H1 (cell line): ENCODE measurements around the gene FARS2. TPM values are rescaled to one million over a fixed set of nuclear protein-coding genes. Genes with fewer than 3 reads are reported as not detected.

Source experiments
- CTCF ChIA-PET: fragments of 300-600 bp; sonication (Branson Sonifier 250); formaldehyde crosslinking; loops from one replicate; lab custom pipeline; 2021; ENCODE audit not compliant: partially characterized antibody; lab: Charles Lee
- POLR2A ChIA-PET: fragments of 300-600 bp; sonication (Branson Sonifier 250); formaldehyde crosslinking; loops from one replicate; lab custom pipeline; 2021; ENCODE audit warnings: inconsistent platforms; ENCODE audit not compliant: partially characterized antibody; lab: Charles Lee
- DNase-seq, 2 experiments: peaks; one replicate each; pipeline versions ENCODE4 v3.0.0 to v3.0.0-alpha.2; 2010 to 2022; ENCODE audit warnings: low spot score in 2 of 2, low read depth in 1 of 2, mixed read lengths in 1 of 2
- FAIRE-seq: peaks from 2 replicates; lab custom pipeline; 2011; peaks lifted over from hg19 to GRCh38; lab: Jason Lieb, UNC
- H2AFZ ChIP-seq: 2 replicates; pipeline ENCODE4 v1.8.1; 2012; ENCODE audit warnings: low read length, inconsistent platforms
- H2AK5ac ChIP-seq: 2 replicates; pipeline ENCODE4 v1.6.1; 2013; ENCODE audit warnings: low read depth, low read length
- H2BK120ac ChIP-seq: replicated peaks from 2 replicates; pipeline ENCODE3; 2013; ENCODE audit warnings: low read depth, low read length, inconsistent platforms
- H2BK12ac ChIP-seq: 2 replicates; pipeline ENCODE4 v1.6.1; 2013; ENCODE audit warnings: low read depth, low read length
- H2BK15ac ChIP-seq: 2 replicates; pipeline ENCODE4 v1.6.1; 2013; ENCODE audit warnings: low read length
- H2BK20ac ChIP-seq: 2 replicates; pipeline ENCODE4 v1.6.1; 2013; ENCODE audit warnings: low read length
- H2BK5ac ChIP-seq: 2 replicates; pipeline ENCODE4 v1.6.1; 2013; ENCODE audit warnings: low read depth, low read length
- H3K14ac ChIP-seq: 2 replicates; pipeline ENCODE4 v1.6.1; 2013; ENCODE audit warnings: inconsistent platforms; ENCODE audit not compliant: insufficient read length
- H3K18ac ChIP-seq: 2 replicates; pipeline ENCODE4 v1.6.1; 2013; ENCODE audit warnings: low read length; ENCODE audit errors: extremely low read depth
- H3K23ac ChIP-seq: 2 replicates; pipeline ENCODE4 v1.6.1; 2013; ENCODE audit warnings: inconsistent platforms; ENCODE audit not compliant: insufficient read length
- H3K23me2 ChIP-seq: 2 replicates; pipeline ENCODE4 v1.6.1; 2013; ENCODE audit warnings: low read depth, low read length
- H3K27ac ChIP-seq: 2 replicates; pipeline ENCODE4 v1.6.1; 2011; ENCODE audit warnings: low read depth, low read length, inconsistent platforms
- H3K27me3 ChIP-seq, 4 experiments: replicated peaks in 1 of 4; 1 replicate in 1 of 4; 2 replicates in 3 of 4; pipeline versions ENCODE4 v1.6.1 to v1.8.1; 2011 to 2013; ENCODE audit warnings: low read length in 3 of 4, mild to moderate bottlenecking in 3 of 4, inconsistent platforms in 2 of 4, mixed read lengths in 2 of 4, moderate library complexity in 1 of 4; ENCODE audit not compliant: control insufficient read depth in 3 of 4, insufficient read depth in 3 of 4; ENCODE audit errors: extremely low read depth in 1 of 4
- H3K36me3 ChIP-seq, 4 experiments: 2 replicates each; pipeline versions ENCODE4 v1.6.1 to v1.8.1; 2011 to 2013; ENCODE audit warnings: mild to moderate bottlenecking in 4 of 4, low read length in 3 of 4, moderate library complexity in 2 of 4, control low read depth in 1 of 4, inconsistent platforms in 1 of 4; ENCODE audit not compliant: insufficient read depth in 4 of 4, control insufficient read depth in 2 of 4
- H3K4ac ChIP-seq: replicated peaks from 2 replicates; pipeline ENCODE3; 2013; ENCODE audit warnings: low read length, low read depth, mixed read lengths, inconsistent platforms; ENCODE audit not compliant: insufficient read length
- H3K4me1 ChIP-seq, 4 experiments: replicated peaks in 1 of 4; 1 replicate in 1 of 4; 2 replicates in 3 of 4; pipeline versions ENCODE4 v1.6.1 to v1.8.1; 2011 to 2013; ENCODE audit warnings: low read length in 3 of 4, inconsistent platforms in 2 of 4, mixed read lengths in 1 of 4; ENCODE audit not compliant: insufficient read depth in 4 of 4, control insufficient read depth in 3 of 4
- H3K4me2 ChIP-seq, 2 experiments: 2 replicates each; pipeline versions ENCODE4 v1.6.1 to v1.8.1; 2011 to 2013; ENCODE audit warnings: low read depth in 2 of 2, low read length in 2 of 2, control low read depth in 1 of 2, inconsistent platforms in 1 of 2, mild to moderate bottlenecking in 1 of 2; ENCODE audit not compliant: insufficient read depth in 1 of 2
- H3K4me3 ChIP-seq, 4 experiments: fragments of 200-600, 300-600 bp in 1 of 4; sonication (generic), shearing (Covaris generic), sonication (Bioruptor Twin) in 1 of 4; 2 replicates each; pipeline versions ENCODE4 v1.5.1 to v1.8.1; 2011 to 2016; ENCODE audit warnings: low read length in 4 of 4, low read depth in 3 of 4, control low read depth in 2 of 4, inconsistent platforms in 2 of 4, mild to moderate bottlenecking in 2 of 4, mixed read lengths in 1 of 4, moderate library complexity in 1 of 4; ENCODE audit not compliant: insufficient read depth in 2 of 4; ENCODE audit errors: extremely low read depth in 1 of 4
- H3K56ac ChIP-seq: replicated peaks from 2 replicates; pipeline ENCODE3; 2013; ENCODE audit warnings: low read depth, mild to moderate bottlenecking, mixed read lengths, low read length, inconsistent platforms; ENCODE audit not compliant: insufficient read length
- H3K79me1 ChIP-seq: 2 replicates; pipeline ENCODE4 v1.6.1; 2013; ENCODE audit warnings: low read depth, low read length, control low read depth
- H3K79me2 ChIP-seq, 2 experiments: 2 replicates each; pipeline versions ENCODE4 v1.6.1 to v1.8.1; 2012 to 2013; ENCODE audit warnings: low read length in 2 of 2, mild to moderate bottlenecking in 2 of 2, inconsistent platforms in 1 of 2; ENCODE audit not compliant: insufficient read depth in 2 of 2, control insufficient read depth in 1 of 2
- H3K9ac ChIP-seq, 4 experiments: replicated peaks in 1 of 4; 1 replicate in 1 of 4; 2 replicates in 3 of 4; pipeline versions ENCODE4 v1.6.1 to v1.8.1; 2011 to 2013; ENCODE audit warnings: low read depth in 3 of 4, low read length in 3 of 4, control low read depth in 2 of 4, mild to moderate bottlenecking in 2 of 4, moderate library complexity in 2 of 4, inconsistent platforms in 1 of 4; ENCODE audit errors: extremely low read depth in 1 of 4
- H3K9me3 ChIP-seq, 2 experiments: 2 replicates each; pipeline versions ENCODE4 v1.6.1 to v1.8.1; 2012 to 2013; ENCODE audit warnings: mild to moderate bottlenecking in 2 of 2, moderate library complexity in 2 of 2, control low read depth in 1 of 2, inconsistent platforms in 1 of 2, low read depth in 1 of 2, low read length in 1 of 2, mixed read lengths in 1 of 2; ENCODE audit not compliant: insufficient read depth in 2 of 2
- H4K20me1 ChIP-seq, 2 experiments: replicated peaks in 1 of 2; 2 replicates each; pipeline versions ENCODE3 to v1.8.1; 2011 to 2013; ENCODE audit warnings: inconsistent platforms in 2 of 2, low read length in 2 of 2, mild to moderate bottlenecking in 1 of 2; ENCODE audit not compliant: insufficient read depth in 2 of 2, control insufficient read depth in 1 of 2
- H4K5ac ChIP-seq: 2 replicates; pipeline ENCODE4 v1.6.1; 2013; ENCODE audit warnings: low read length, low read depth, mixed read lengths, inconsistent platforms; ENCODE audit not compliant: insufficient read length
- H4K8ac ChIP-seq: 2 replicates; pipeline ENCODE4 v1.8.0; 2013; ENCODE audit warnings: mild to moderate bottlenecking, moderate library complexity, low read length, inconsistent platforms; ENCODE audit not compliant: insufficient read depth; ENCODE audit errors: extremely low read depth
- H4K91ac ChIP-seq: replicated peaks from 2 replicates; pipeline ENCODE3; 2013; ENCODE audit warnings: low read length, mixed read lengths, inconsistent platforms; ENCODE audit not compliant: insufficient read length
- MAFK ChIP-seq: IDR thresholded peaks from 2 replicates; pipeline ENCODE4 v1.6.1; 2012; ENCODE audit warnings: low read depth, mild to moderate bottlenecking, improper control_type of control experiment, low read length
- WGBS, 2 experiments: shearing (Covaris generic) in 1 of 2; methylation state at CpG; one replicate each; pipeline versions ENCODE4 v1.1.6 to v1.1.7; 2013 to 2015; ENCODE audit warnings: low lambda C conversion rate in 2 of 2, mixed read lengths in 2 of 2, inconsistent platforms in 1 of 2, low coverage in 1 of 2, missing lambda C conversion rate in 1 of 2; ENCODE audit not compliant: insufficient replicate concordance in 2 of 2, insufficient coverage in 1 of 2, insufficient read length in 1 of 2; ENCODE audit errors: extremely low coverage in 1 of 2, missing lambda C conversion rate in 1 of 2; 5-methylcytosine and 5-hydroxymethylcytosine counted together
- polyA plus RNA-seq, 7 experiments: library from polyadenylated mRNA; depleted of rRNA in 3 of 7; stranded (reverse) in 5 of 7; unstranded in 2 of 7; fragments of >200 nt in 5 of 7; fragments of 200-250 nt in 2 of 7; gene quantifications; 1 replicate in 5 of 7; 2 replicates in 1 of 7; 4 replicates in 1 of 7; pipeline versions ENCODE4 v1.2.1 to v1.2.3, GENCODE V29; 2011 to 2013; ENCODE audit warnings: missing spikeins in 2 of 7, mixed read lengths in 2 of 7
- total RNA-seq: library from RNA; stranded (reverse); fragmentation: NEBNext Ultra II Directional; extraction: Animal tissue kit (Norgen Biotek cat#: 25700); gene quantifications from 2 replicates; pipeline ENCODE4 v1.2.1, GENCODE V29; 2021

The FARS2 gene
- total and polyA plus RNA-seq, 2 of the 8 experiments (the other 6 are each of a cell fraction or from before 2014, with no cell fraction given): 11.7 to 14.4 TPM

GRCh38 chr6:5728351-5729079 lies 467.2 kb downstream of the FARS2 start:
- DNase-seq (no peak), FAIRE-seq (no peak)
- Histone ChIP-seq H3K14ac (no peak overlapping the region), H2BK15ac (no peak overlapping the region), H4K20me1 (no peaks in the 10 kb centered on the region), H3K23me2 (no peaks in the 10 kb centered on the region), H3K4ac (no peak overlapping the region), H4K8ac (no peak overlapping the region), H3K36me3 (no peaks in the 10 kb centered on the region), H2AFZ (no peak overlapping the region), H2BK120ac (no peak overlapping the region), H2AK5ac (peak overlapping the region; percentile 65; the same call in 1 of the 2 replicates), H3K9me3 (no peaks in the 10 kb centered on the region), H3K18ac (no peak overlapping the region), H3K4me3 (no peak overlapping the region), H3K79me1 (no peaks in the 10 kb centered on the region), H3K27me3 (no peaks in the 10 kb centered on the region; a peak in 1 of 7 replicates), H2BK12ac (no peak overlapping the region), H3K23ac (no peak overlapping the region), H2BK5ac (no peak overlapping the region), H3K9ac (no peak overlapping the region), H4K5ac (no peak overlapping the region), H3K27ac (no peak overlapping the region), H3K79me2 (no peaks in the 10 kb centered on the region), H3K4me2 (no peak overlapping the region), H4K91ac (no peak overlapping the region), H2BK20ac (no peak overlapping the region), H3K56ac (no peak overlapping the region), H3K4me1 (peaks cover 0 to 9% (median 3%) of the 10 kb centered on the region in 4 experiments; a peak in 3 of 7 replicates)
- WGBS, 2 experiments: 86% methylated on average over 16 of the region's 16 CpGs; no CpG with 5 or more reads in 1 of the 2 experiments
- ChIA-PET CTCF (interaction anchor here (0.9 to 1.9 kb wide), 8 partner anchors 10 to 403 kb away, joined by 3 to 9 read pairs (median 3); no protein-coding TSS in a partner anchor), POLR2A (no interaction called here)
- no peak for TF ChIP-seq MAFK
